HEK293 (cell line): ENCODE results near the gene PRC1.

Experiments
- ELK4 ChIP-seq: IDR thresholded peaks from 2 replicates; pipeline ENCODE4 v1.6.1; 2011; ENCODE audit warnings: mild to moderate bottlenecking, low read depth, low read length, borderline replicate concordance
- GLI4 ChIP-seq: fragments of 450-650 bp; formaldehyde crosslinking; IDR thresholded peaks from 2 replicates; pipeline ENCODE4 v1.5.1; 2016; ENCODE audit warnings: missing biosample characterization, missing genetic modification characterization
- HOXD13 ChIP-seq: sonication (generic); formaldehyde crosslinking; IDR thresholded peaks from 2 replicates; pipeline ENCODE4 v1.8.0; 2022; ENCODE audit warnings: missing genetic modification reagents, borderline replicate concordance
- MZF1 ChIP-seq: fragments of 450-650 bp; formaldehyde crosslinking; IDR thresholded peaks from 2 replicates; pipeline ENCODE4 v1.5.1; 2017; ENCODE audit warnings: missing biosample characterization, missing genetic modification characterization, borderline replicate concordance
- PRDM10 ChIP-seq: fragments of 450-650 bp; formaldehyde crosslinking; IDR thresholded peaks from 2 replicates; pipeline ENCODE4 v1.5.1; 2016; ENCODE audit warnings: missing biosample characterization, missing genetic modification characterization
- ZBTB17 ChIP-seq: fragments of 450-650 bp; formaldehyde crosslinking; IDR thresholded peaks from 2 replicates; pipeline ENCODE4 v1.5.1; 2016; ENCODE audit warnings: missing biosample characterization, missing genetic modification characterization
- ZFP41 ChIP-seq: fragments of 450-650 bp; formaldehyde crosslinking; IDR thresholded peaks from 2 replicates; pipeline ENCODE4 v1.5.1; 2016; ENCODE audit warnings: missing biosample characterization, missing genetic modification characterization, borderline replicate concordance
- ZNF114 ChIP-seq: fragments of 450-650 bp; formaldehyde crosslinking; IDR thresholded peaks from 2 replicates; pipeline ENCODE4 v1.5.0; 2017; ENCODE audit warnings: missing biosample characterization, missing genetic modification characterization
- ZNF155 ChIP-seq: fragments of 450-650 bp; formaldehyde crosslinking; IDR thresholded peaks from 2 replicates; pipeline ENCODE4 v1.5.1; 2016; ENCODE audit warnings: missing biosample characterization, missing genetic modification characterization
- ZNF169 ChIP-seq: fragments of 450-650 bp; formaldehyde crosslinking; IDR thresholded peaks from 2 replicates; pipeline ENCODE4 v1.5.1; 2016; ENCODE audit warnings: missing biosample characterization, missing genetic modification characterization
- ZNF248 ChIP-seq: fragments of 450-650 bp; formaldehyde crosslinking; IDR thresholded peaks from 2 replicates; pipeline ENCODE4 v1.5.1; 2017; ENCODE audit warnings: missing biosample characterization, missing genetic modification characterization
- ZNF280D ChIP-seq: fragments of 450-650 bp; formaldehyde crosslinking; IDR thresholded peaks from 2 replicates; pipeline ENCODE4 v1.5.1; 2016; ENCODE audit warnings: missing biosample characterization, missing genetic modification characterization
- ZNF311 ChIP-seq: fragments of 450-650 bp; formaldehyde crosslinking; IDR thresholded peaks from 2 replicates; pipeline ENCODE4 v1.5.1; 2017; ENCODE audit warnings: missing biosample characterization, missing genetic modification characterization, borderline replicate concordance
- ZNF391 ChIP-seq: fragments of 450-650 bp; formaldehyde crosslinking; IDR thresholded peaks from 2 replicates; pipeline ENCODE4 v1.5.1; 2016; ENCODE audit warnings: low read depth, missing biosample characterization, missing genetic modification characterization, borderline replicate concordance
- ZNF501 ChIP-seq: fragments of 450-650 bp; formaldehyde crosslinking; IDR thresholded peaks from 2 replicates; pipeline ENCODE4 v1.5.1; 2016; ENCODE audit warnings: missing biosample characterization, missing genetic modification characterization
- ZNF621 ChIP-seq: fragments of 450-650 bp; formaldehyde crosslinking; IDR thresholded peaks from 2 replicates; pipeline ENCODE4 v1.5.1; 2017; ENCODE audit warnings: missing biosample characterization, missing genetic modification characterization
- ZNF677 ChIP-seq: fragments of 450-650 bp; IDR thresholded peaks from 2 replicates; pipeline ENCODE4 v1.5.0; 2018; ENCODE audit warnings: missing biosample characterization, mild to moderate bottlenecking, missing genetic modification characterization, moderate library complexity
- ZXDB ChIP-seq: fragments of 450-650 bp; formaldehyde crosslinking; IDR thresholded peaks from 2 replicates; pipeline ENCODE4 v1.5.1; 2016; ENCODE audit warnings: missing biosample characterization, missing genetic modification characterization
- TF ChIP-seq, protein P1 (sequence below): fragments of 450-650 bp; formaldehyde crosslinking; IDR thresholded peaks from 2 replicates; pipeline ENCODE4 v1.5.1; 2016; ENCODE audit warnings: missing biosample characterization, missing genetic modification characterization
- TF ChIP-seq, protein P2 (sequence below): fragments of 450-650 bp; formaldehyde crosslinking; IDR thresholded peaks from 2 replicates; pipeline ENCODE4 v1.5.1; 2016; ENCODE audit warnings: missing biosample characterization, missing genetic modification characterization
- TF ChIP-seq, protein P3 (sequence below): fragments of 450-650 bp; formaldehyde crosslinking; IDR thresholded peaks from 2 replicates; pipeline ENCODE4 v1.5.1; 2016; ENCODE audit warnings: missing biosample characterization, missing genetic modification characterization
- TF ChIP-seq, protein P4 (sequence below): fragments of 450-650 bp; formaldehyde crosslinking; optimal IDR thresholded peaks from 2 replicates; pipeline ENCODE3; 2016; ENCODE audit warnings: missing biosample characterization, mild to moderate bottlenecking, missing genetic modification characterization
- TF ChIP-seq, protein P5 (sequence below): fragments of 450-650 bp; formaldehyde crosslinking; IDR thresholded peaks from 2 replicates; pipeline ENCODE4 v1.5.1; 2017; ENCODE audit warnings: missing biosample characterization, missing genetic modification characterization

PRC1 gene

GRCh38 chr15:90931828-90932659 is 62.3 kb downstream of the PRC1 start, which contains the start of gene HDDC3 (continued):
- TF ChIP-seq PRDM10 (tag by site-specific recombination) (peak; percentile 90), ZNF391 (tag by site-specific recombination) (no peak; the same call in 1 of the 2 replicates), ZBTB17 (peak; percentile 84), ZXDB (tag by site-specific recombination) (peak; percentile 99), HOXD13 (CRISPR knock-in tag) (no peak), ZFP41 (no peak), MZF1 (tag by site-specific recombination) (no peak), ZNF155 (tag by site-specific recombination) (no peak), ZNF169 (tag by site-specific recombination) (no peak), ZNF114 (tag by site-specific recombination) (no peak), ZNF677 (0 out of 2 replicates have a peak, but pooled peaks have one; percentile 3), ZNF501 (tag by site-specific recombination) (peak; percentile 91), ELK4 (no peak), ZNF311 (tag by site-specific recombination) (no peak), ZNF248 (no peak), GLI4 (tag by site-specific recombination) (peak; percentile 32; the same call in 1 of the 2 replicates), ZNF280D (no peak), ZNF621 (tag by site-specific recombination) (no peak)
- TF ChIP-seq, protein P1, sequence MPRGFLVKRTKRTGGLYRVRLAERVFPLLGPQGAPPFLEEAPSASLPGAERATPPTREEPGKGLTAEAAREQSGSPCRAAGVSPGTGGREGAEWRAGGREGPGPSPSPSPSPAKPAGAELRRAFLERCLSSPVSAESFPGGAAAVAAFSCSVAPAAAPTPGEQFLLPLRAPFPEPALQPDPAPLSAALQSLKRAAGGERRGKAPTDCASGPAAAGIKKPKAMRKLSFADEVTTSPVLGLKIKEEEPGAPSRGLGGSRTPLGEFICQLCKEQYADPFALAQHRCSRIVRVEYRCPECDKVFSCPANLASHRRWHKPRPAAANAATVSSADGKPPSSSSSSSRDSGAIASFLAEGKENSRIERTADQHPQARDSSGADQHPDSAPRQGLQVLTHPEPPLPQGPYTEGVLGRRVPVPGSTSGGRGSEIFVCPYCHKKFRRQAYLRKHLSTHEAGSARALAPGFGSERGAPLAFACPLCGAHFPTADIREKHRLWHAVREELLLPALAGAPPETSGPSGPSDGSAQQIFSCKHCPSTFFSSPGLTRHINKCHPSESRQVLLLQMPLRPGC: peak; percentile 60
- TF ChIP-seq, protein P2, sequence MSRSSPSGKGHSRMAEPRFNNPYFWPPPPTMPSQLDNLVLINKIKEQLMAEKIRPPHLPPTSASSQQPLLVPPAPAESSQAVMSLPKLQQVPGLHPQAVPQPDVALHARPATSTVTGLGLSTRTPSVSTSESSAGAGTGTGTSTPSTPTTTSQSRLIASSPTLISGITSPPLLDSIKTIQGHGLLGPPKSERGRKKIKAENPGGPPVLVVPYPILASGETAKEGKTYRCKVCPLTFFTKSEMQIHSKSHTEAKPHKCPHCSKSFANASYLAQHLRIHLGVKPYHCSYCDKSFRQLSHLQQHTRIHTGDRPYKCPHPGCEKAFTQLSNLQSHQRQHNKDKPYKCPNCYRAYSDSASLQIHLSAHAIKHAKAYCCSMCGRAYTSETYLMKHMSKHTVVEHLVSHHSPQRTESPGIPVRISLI: no peak
- TF ChIP-seq, protein P3, sequence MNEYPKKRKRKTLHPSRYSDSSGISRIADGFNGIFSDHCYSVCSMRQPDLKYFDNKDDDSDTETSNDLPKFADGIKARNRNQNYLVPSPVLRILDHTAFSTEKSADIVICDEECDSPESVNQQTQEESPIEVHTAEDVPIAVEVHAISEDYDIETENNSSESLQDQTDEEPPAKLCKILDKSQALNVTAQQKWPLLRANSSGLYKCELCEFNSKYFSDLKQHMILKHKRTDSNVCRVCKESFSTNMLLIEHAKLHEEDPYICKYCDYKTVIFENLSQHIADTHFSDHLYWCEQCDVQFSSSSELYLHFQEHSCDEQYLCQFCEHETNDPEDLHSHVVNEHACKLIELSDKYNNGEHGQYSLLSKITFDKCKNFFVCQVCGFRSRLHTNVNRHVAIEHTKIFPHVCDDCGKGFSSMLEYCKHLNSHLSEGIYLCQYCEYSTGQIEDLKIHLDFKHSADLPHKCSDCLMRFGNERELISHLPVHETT (tag by site-specific recombination): no peak
- TF ChIP-seq, protein P4, sequence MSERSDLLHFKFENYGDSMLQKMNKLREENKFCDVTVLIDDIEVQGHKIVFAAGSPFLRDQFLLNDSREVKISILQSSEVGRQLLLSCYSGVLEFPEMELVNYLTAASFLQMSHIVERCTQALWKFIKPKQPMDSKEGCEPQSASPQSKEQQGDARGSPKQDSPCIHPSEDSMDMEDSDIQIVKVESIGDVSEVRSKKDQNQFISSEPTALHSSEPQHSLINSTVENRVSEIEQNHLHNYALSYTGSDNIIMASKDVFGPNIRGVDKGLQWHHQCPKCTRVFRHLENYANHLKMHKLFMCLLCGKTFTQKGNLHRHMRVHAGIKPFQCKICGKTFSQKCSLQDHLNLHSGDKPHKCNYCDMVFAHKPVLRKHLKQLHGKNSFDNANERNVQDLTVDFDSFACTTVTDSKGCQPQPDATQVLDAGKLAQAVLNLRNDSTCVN: peak; percentile 61
- TF ChIP-seq, protein P5, sequence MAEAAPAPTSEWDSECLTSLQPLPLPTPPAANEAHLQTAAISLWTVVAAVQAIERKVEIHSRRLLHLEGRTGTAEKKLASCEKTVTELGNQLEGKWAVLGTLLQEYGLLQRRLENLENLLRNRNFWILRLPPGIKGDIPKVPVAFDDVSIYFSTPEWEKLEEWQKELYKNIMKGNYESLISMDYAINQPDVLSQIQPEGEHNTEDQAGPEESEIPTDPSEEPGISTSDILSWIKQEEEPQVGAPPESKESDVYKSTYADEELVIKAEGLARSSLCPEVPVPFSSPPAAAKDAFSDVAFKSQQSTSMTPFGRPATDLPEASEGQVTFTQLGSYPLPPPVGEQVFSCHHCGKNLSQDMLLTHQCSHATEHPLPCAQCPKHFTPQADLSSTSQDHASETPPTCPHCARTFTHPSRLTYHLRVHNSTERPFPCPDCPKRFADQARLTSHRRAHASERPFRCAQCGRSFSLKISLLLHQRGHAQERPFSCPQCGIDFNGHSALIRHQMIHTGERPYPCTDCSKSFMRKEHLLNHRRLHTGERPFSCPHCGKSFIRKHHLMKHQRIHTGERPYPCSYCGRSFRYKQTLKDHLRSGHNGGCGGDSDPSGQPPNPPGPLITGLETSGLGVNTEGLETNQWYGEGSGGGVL (tag by site-specific recombination): no peak
